Stimulated activated naive CD8-positive, alpha-beta T cell treated with anti-CD3 and anti-CD28 coated beads, Interleukin-15, Interleukin-2, amounts not matched to agents 100 U/mL and 50 U/mL, for 24 hours (primary cell): ENCODE results near the gene WDR12.
"Not testable (repeated sequence)": the region's sequence is repeated elsewhere in the genome, so short reads cannot be mapped to it uniquely, and the experiment has no call there.

ENCODE experiments used
- ATAC-seq: fragments of 150-1000 bp; cut with Tn5 transposase; one replicate; pipeline ENCODE4 v1.10.0; 2021
- DNase-seq: peaks from one replicate; pipeline ENCODE4 v3.0.0; 2021

The WDR12 gene

GRCh38 chr2:202883987-202884675 is 27.3 kb downstream of the WDR12 start:
- ATAC-seq (no peak), DNase-seq (no peak)

GRCh38 chr2:202881570-202881969 is 29.9 kb downstream of the WDR12 start:
- no peak for DNase-seq
- no peak for ATAC-seq

GRCh38 chr2:202877699-202878098 is 33.8 kb downstream of the WDR12 start:
- DNase-seq (no peak), ATAC-seq (no peak)

- DNase-seq: peak; percentile 70
- peak; percentile 80 for ATAC-seq
These were observed 40.0 kb downstream of the WDR12 start, which contains the start of gene ICA1L for GRCh38 chr2:202871300-202872141. ICA1L (minus strand) TSS chr2:202871766; CDS start chr2:202829009, 42,757 bp downstream.

- DNase-seq (peak; percentile 75), ATAC-seq (peak; percentile 75)
These were observed 40.8 kb downstream of the WDR12 start for GRCh38 chr2:202870431-202871299.

GRCh38 chr2:202861987-202862386 is 49.5 kb downstream of the WDR12 start:
- DNase-seq: no peak
- ATAC-seq: no peak

- ATAC-seq (no peak), DNase-seq (no peak)
These were observed 52.9 kb downstream of the WDR12 start for GRCh38 chr2:202858601-202859000.

GRCh38 chr2:202849343-202849742 is 62.1 kb downstream of the WDR12 start:
- not testable (repeated sequence) for ATAC-seq, DNase-seq

- ATAC-seq (no peak), DNase-seq (peak; percentile 13)
These were observed 62.7 kb downstream of the WDR12 start for GRCh38 chr2:202848813-202849212.

GRCh38 chr2:202847693-202848524 is 63.6 kb downstream of the WDR12 start:
- no peak for ATAC-seq
- no peak for DNase-seq

- DNase-seq (no peak), ATAC-seq (no peak)
These were observed 66.8 kb downstream of the WDR12 start for GRCh38 chr2:202844656-202845055.

- DNase-seq (no peak), ATAC-seq (no peak)
These were observed 68.8 kb downstream of the WDR12 start for GRCh38 chr2:202842690-202843089.

- ATAC-seq: no peak
- no peak for DNase-seq
These were observed 70.2 kb downstream of the WDR12 start for GRCh38 chr2:202841090-202841867.

- peak; percentile 95 for ATAC-seq
These were observed 79.9 kb downstream of the WDR12 start for GRCh38 chr2:202831242-202832220.

GRCh38 chr2:202824901-202825300 is 86.6 kb downstream of the WDR12 start:
- ATAC-seq (no peak), DNase-seq (no peak)

More at GRCh38 chr2:202831242-202832220, 79.9 kb downstream of the WDR12 start:
- DNase-seq: peak; percentile 62
